Osteocyte (in vitro differentiated cells): ENCODE data around the gene DGUOK. TPM values are rescaled to one million over a fixed set of nuclear protein-coding genes. Genes with fewer than 3 reads are reported as not detected.

Experiments used
- DNase-seq: peaks from one replicate; pipeline ENCODE4 v3.0.0; 2021; ENCODE audit warnings: mixed read lengths; ENCODE audit not compliant: unreplicated experiment; ENCODE audit errors: extremely low spot score
- H3K27ac Mint-ChIP-seq: one replicate; pipeline ENCODE4 v1.8.0; 2021; ENCODE audit warnings: mild to moderate bottlenecking, mixed read lengths; ENCODE audit not compliant: unreplicated experiment
- H3K27me3 Mint-ChIP-seq: one replicate; pipeline ENCODE4 v1.8.0; 2021; ENCODE audit warnings: mixed read lengths; ENCODE audit not compliant: unreplicated experiment
- H3K36me3 Mint-ChIP-seq: one replicate; pipeline ENCODE4 v1.8.0; 2021; ENCODE audit warnings: mixed read lengths; ENCODE audit not compliant: unreplicated experiment
- H3K4me1 Mint-ChIP-seq: one replicate; pipeline ENCODE4 v1.8.0; 2021; ENCODE audit warnings: mixed read lengths; ENCODE audit not compliant: unreplicated experiment
- H3K4me3 Mint-ChIP-seq: one replicate; pipeline ENCODE4 v1.8.0; 2021; ENCODE audit warnings: mild to moderate bottlenecking, moderate library complexity, mixed read lengths; ENCODE audit not compliant: unreplicated experiment
- H3K9me3 Mint-ChIP-seq: one replicate; pipeline ENCODE4 v1.8.0; 2021; ENCODE audit warnings: mixed read lengths; ENCODE audit not compliant: unreplicated experiment
- CTCF ChIP-seq: fragments of 200-600 bp; sonication (generic); IDR thresholded peaks from 2 replicates; pipeline ENCODE4 v1.5.0; 2021; ENCODE audit warnings: antibody characterized with exemption, mild to moderate bottlenecking, moderate library complexity
- total RNA-seq: library from RNA; stranded (reverse); gene quantifications from 2 replicates; pipeline ENCODE4 v1.2.1, GENCODE V29; 2021

Gene DGUOK
- total RNA-seq, 1 donor from 2014 or later: 63.9 TPM

- no peak overlapping the region for H3K27ac Mint-ChIP-seq
- H3K9me3 Mint-ChIP-seq: no peaks in the 10 kb centered on the region
- no peak for DNase-seq
- H3K36me3 Mint-ChIP-seq: peaks cover 4% of the 10 kb centered on the region
- TF ChIP-seq CTCF: no peak
- H3K27me3 Mint-ChIP-seq: peaks cover 6% of the 10 kb centered on the region
- H3K4me3 Mint-ChIP-seq: no peak overlapping the region
- peaks cover 42% of the 10 kb centered on the region for H3K4me1 Mint-ChIP-seq
Observed at GRCh38 chr2:73982140-73982617, 55.5 kb downstream of the DGUOK start.

- Mint-ChIP-seq H3K27me3 (peaks cover 6% of the 10 kb centered on the region), H3K27ac (peak overlapping the region; percentile 17), H3K4me3 (peak overlapping the region; percentile 68), H3K9me3 (no peaks in the 10 kb centered on the region), H3K36me3 (peaks cover 12% of the 10 kb centered on the region), H3K4me1 (peaks cover 55% of the 10 kb centered on the region)
- DNase-seq: no peak
- no peak for TF ChIP-seq CTCF
Observed at GRCh38 chr2:73983322-73984202, 56.9 kb downstream of the DGUOK start.

- Mint-ChIP-seq H3K27me3 (peaks cover 6% of the 10 kb centered on the region), H3K36me3 (peaks cover 15% of the 10 kb centered on the region)
Observed at GRCh38 chr2:73984203-73984921, 57.7 kb downstream of the DGUOK start, which contains the start of gene TET3. Gene TET3, plus strand, starts transcription at chr2:73984910. Its CDS starts 1,494 bp downstream, at chr2:73986404.

GRCh38 chr2:73984922-73985307 lies 58.2 kb downstream of the DGUOK start:
- H3K27me3 Mint-ChIP-seq: peaks cover 6% of the 10 kb centered on the region
- no peaks in the 10 kb centered on the region for H3K9me3 Mint-ChIP-seq
- peaks cover 57% of the 10 kb centered on the region for H3K4me1 Mint-ChIP-seq
- TF ChIP-seq CTCF: no peak
- no peak for DNase-seq
- no peak overlapping the region for H3K27ac Mint-ChIP-seq
- peaks cover 20% of the 10 kb centered on the region for H3K36me3 Mint-ChIP-seq
- H3K4me3 Mint-ChIP-seq: no peak overlapping the region

More at GRCh38 chr2:73984203-73984921, 57.7 kb downstream of the DGUOK start, which contains the start of gene TET3:
- Mint-ChIP-seq H3K27ac (peak within 1 kb of the TSS; percentile 68), H3K9me3 (no peaks in the 10 kb centered on the region), H3K4me3 (peak within 1 kb of the TSS; percentile 75), H3K4me1 (peaks cover 59% of the 10 kb centered on the region)
- TF ChIP-seq CTCF: no peak
- no peak for DNase-seq
